ENCODE data around the gene TIGD1. TPM values are rescaled to one million over a fixed set of nuclear protein-coding genes. Genes with fewer than 3 reads are reported as not detected.

The TIGD1 gene
- total and polyA plus RNA-seq, 3 donors from 2014 or later: 6.8 to 9.4 (median 9.2) TPM

- Histone ChIP-seq H3K9me3 (no peaks in the 10 kb centered on the region), H3K4me3 (no peak overlapping the region), H3K27ac (no peak overlapping the region), H3K27me3 (no peaks in the 10 kb centered on the region), H3K4me1 (no peaks in the 10 kb centered on the region), H3K36me3 (ENCODE audit: low read depth, missing control alignments) (no peaks in the 10 kb centered on the region)
- 73 to 80% methylated on average over 9 of the region's 9 CpGs for WGBS, 2 donors
- TF ChIP-seq POLR2A (IDR thresholded peaks at IDR 0.05): no peak
- intact Hi-C loops (cut with DNase I; ENCODE audit: low total_unique reads): no loop called here
- DNase-seq: no peak
Measured at GRCh38 chr2:232530626-232531260, 19.6 kb downstream of the TIGD1 start.

GRCh38 chr2:232529806-232530547, 20.4 kb downstream of the TIGD1 start:
- no peak for TF ChIP-seq POLR2A (IDR thresholded peaks at IDR 0.05)
- Histone ChIP-seq H3K27ac (no peak overlapping the region), H3K4me1 (peaks cover 4% of the 10 kb centered on the region), H3K27me3 (no peaks in the 10 kb centered on the region), H3K36me3 (ENCODE audit: low read depth, missing control alignments) (no peaks in the 10 kb centered on the region), H3K4me3 (no peak overlapping the region), H3K9me3 (no peaks in the 10 kb centered on the region)
- intact Hi-C loops (cut with DNase I; ENCODE audit: low total_unique reads): no loop called here
- WGBS, 2 donors: 89 to 91% methylated on average over 16 to 17 of the region's 17 CpGs
- DNase-seq: no peak

GRCh38 chr2:232528746-232529460, 21.5 kb downstream of the TIGD1 start:
- H3K4me3 ChIP-seq: no peak overlapping the region
- no peak for DNase-seq
- peaks cover 8% of the 10 kb centered on the region for H3K4me1 ChIP-seq
- H3K9me3 ChIP-seq: no peaks in the 10 kb centered on the region
- no peaks in the 10 kb centered on the region for H3K27me3 ChIP-seq
- intact Hi-C loops (cut with DNase I; ENCODE audit: low total_unique reads): no loop called here
- H3K27ac ChIP-seq: no peak overlapping the region
- 74 to 88% methylated on average over 8 to 11 of the region's 11 CpGs for WGBS, 2 donors
- H3K36me3 ChIP-seq (ENCODE audit: low read depth, missing control alignments): no peaks in the 10 kb centered on the region
- TF ChIP-seq CTCF (IDR thresholded peaks at IDR 0.05) (no peak), POLR2A (IDR thresholded peaks at IDR 0.05) (no peak)

- intact Hi-C loops (cut with DNase I; ENCODE audit: low total_unique reads): no loop called here
Measured at GRCh38 chr2:232527905-232528470, 22.4 kb downstream of the TIGD1 start.

GRCh38 chr2:232526372-232526941, 23.9 kb downstream of the TIGD1 start:
- TF ChIP-seq POLR2A (IDR thresholded peaks at IDR 0.05): no peak
- no peak for TF ChIP-seq CTCF (IDR thresholded peaks at IDR 0.05)
- Histone ChIP-seq H3K4me3 (no peak overlapping the region), H3K4me1 (peaks cover 8% of the 10 kb centered on the region), H3K36me3 (ENCODE audit: low read depth, missing control alignments) (no peaks in the 10 kb centered on the region), H3K27ac (no peak overlapping the region), H3K27me3 (no peaks in the 10 kb centered on the region), H3K9me3 (no peaks in the 10 kb centered on the region)
- no peak for DNase-seq
- 75 to 76% methylated on average over 5 to 13 of the region's 13 CpGs for WGBS, 2 donors
- intact Hi-C loops (cut with DNase I; ENCODE audit: low total_unique reads): no loop called here

More at GRCh38 chr2:232527905-232528470, 22.4 kb downstream of the TIGD1 start:
- DNase-seq: no peak
- Histone ChIP-seq H3K4me1 (peaks cover 8% of the 10 kb centered on the region), H3K36me3 (ENCODE audit: low read depth, missing control alignments) (no peaks in the 10 kb centered on the region), H3K27ac (no peak overlapping the region), H3K9me3 (no peaks in the 10 kb centered on the region), H3K4me3 (no peak overlapping the region), H3K27me3 (no peaks in the 10 kb centered on the region)
- no peak for TF ChIP-seq CTCF (IDR thresholded peaks at IDR 0.05)
- TF ChIP-seq POLR2A (IDR thresholded peaks at IDR 0.05): no peak
- WGBS, 2 donors: 76 to 82% methylated on average over 6 of the region's 6 CpGs
